MM.1S (cell line): Measurements from ENCODE around the gene SLC51B.

Experiments used
- CTCF ChIP-seq: fragments of 300-600 bp; sonication (generic); IDR thresholded peaks from 2 replicates; pipeline ENCODE4 v1.5.1; 2016; ENCODE audit warnings: antibody characterized with exemption, low read length, mixed read lengths
- EZH2 ChIP-seq: fragments of 300-600 bp; sonication (generic); optimal IDR thresholded peaks from 2 replicates; pipeline ENCODE3; 2017; ENCODE audit warnings: low read depth, mild to moderate bottlenecking, antibody characterized with exemption, low read length, mixed read lengths

GRCh38 chr15:65056106-65056505 lies 10.9 kb downstream of the SLC51B start:
- TF ChIP-seq CTCF, result no peak
- no peak for TF ChIP-seq EZH2
